HG02678 (cell line): Measurements from ENCODE around the gene GNAS-AS1.
"Not testable (repeated sequence)": the region's sequence is repeated elsewhere in the genome, so short reads cannot be mapped to it uniquely, and the experiment has no call there.

ENCODE experiments used
- ATAC-seq: cut with Tn5 transposase; IDR thresholded peaks from one replicate; pipeline ENCODE4 v1.9.1; 2021; ENCODE audit warnings: mild to moderate bottlenecking, moderate library complexity; ENCODE audit not compliant: unreplicated experiment

Gene GNAS-AS1

GRCh38 chr20:58838174-58838573, 12.5 kb downstream of the GNAS-AS1 start:
- ATAC-seq = no peak

GRCh38 chr20:58837717-58838116, 13.0 kb downstream of the GNAS-AS1 start:
- no peak for ATAC-seq

GRCh38 chr20:58836616-58837204, 14.0 kb downstream of the GNAS-AS1 start:
- ATAC-seq = no peak

GRCh38 chr20:58835231-58835630, 15.5 kb downstream of the GNAS-AS1 start:
- no peak for ATAC-seq

GRCh38 chr20:58833921-58834320, 16.8 kb downstream of the GNAS-AS1 start:
- ATAC-seq = no peak

GRCh38 chr20:58832457-58832856, 18.2 kb downstream of the GNAS-AS1 start:
- no peak for ATAC-seq

GRCh38 chr20:58829531-58829941, 21.2 kb downstream of the GNAS-AS1 start:
- ATAC-seq = no peak

GRCh38 chr20:58828804-58829203, 21.9 kb downstream of the GNAS-AS1 start:
- not testable (repeated sequence) for ATAC-seq

GRCh38 chr20:58828136-58828535, 22.6 kb downstream of the GNAS-AS1 start:
- no peak for ATAC-seq

GRCh38 chr20:58826271-58826670, 24.4 kb downstream of the GNAS-AS1 start:
- no peak for ATAC-seq

GRCh38 chr20:58825450-58825849, 25.3 kb downstream of the GNAS-AS1 start:
- no peak for ATAC-seq

- no peak for ATAC-seq
Observed at GRCh38 chr20:58824843-58825242, 25.9 kb downstream of the GNAS-AS1 start.

- no peak for ATAC-seq
Observed at GRCh38 chr20:58822748-58823730, 27.7 kb downstream of the GNAS-AS1 start.

- ATAC-seq = no peak
Observed at GRCh38 chr20:58822149-58822548, 28.6 kb downstream of the GNAS-AS1 start.

GRCh38 chr20:58820515-58820914, 30.2 kb downstream of the GNAS-AS1 start:
- ATAC-seq = not testable (repeated sequence)

GRCh38 chr20:58819921-58820320, 30.8 kb downstream of the GNAS-AS1 start:
- ATAC-seq = no peak

- ATAC-seq = no peak
Observed at GRCh38 chr20:58818586-58819285, 32.0 kb downstream of the GNAS-AS1 start.

GRCh38 chr20:58817748-58818147, 33.0 kb downstream of the GNAS-AS1 start:
- no peak for ATAC-seq

- no peak for ATAC-seq
Observed at GRCh38 chr20:58816957-58817651, 33.6 kb downstream of the GNAS-AS1 start.

- no peak for ATAC-seq
Observed at GRCh38 chr20:58816051-58816450, 34.7 kb downstream of the GNAS-AS1 start.

GRCh38 chr20:58815448-58815847, 35.3 kb downstream of the GNAS-AS1 start:
- ATAC-seq = no peak
